Measurements from ENCODE around the gene NTM.

NTM gene

GRCh38 chr11:132234878-132235277 lies 864.5 kb downstream of the NTM start:
- DNase-seq = peak in 1 of 56 donors; percentile 19

- no peak for DNase-seq
Observed at GRCh38 chr11:132237781-132238180, 867.4 kb downstream of the NTM start.

GRCh38 chr11:132238331-132238866 lies 868.0 kb downstream of the NTM start:
- DNase-seq = no peak

- no peak for DNase-seq
Observed at GRCh38 chr11:132240374-132240773, 870.0 kb downstream of the NTM start.

DNA sequence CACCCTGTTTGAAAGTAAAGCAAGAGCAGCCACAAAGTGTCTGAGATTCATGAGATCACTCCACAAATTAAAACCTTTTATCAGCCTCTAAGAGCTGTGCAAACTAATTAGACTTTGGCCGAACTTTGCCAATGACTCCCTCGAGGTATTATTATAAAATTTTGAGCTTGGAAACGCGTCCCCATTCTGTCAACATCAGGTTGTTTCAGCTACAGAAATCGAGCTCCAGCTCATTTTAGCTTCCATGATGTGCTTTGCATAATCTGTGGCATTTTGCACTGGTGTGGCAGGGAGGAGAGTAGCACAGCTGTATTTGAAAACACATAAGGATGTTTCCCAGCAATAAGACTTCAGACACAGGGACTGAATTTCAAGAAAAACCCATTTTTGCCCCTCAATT lies 872.2 kb downstream of the NTM start:
- DNase-seq = no peak

DNA sequence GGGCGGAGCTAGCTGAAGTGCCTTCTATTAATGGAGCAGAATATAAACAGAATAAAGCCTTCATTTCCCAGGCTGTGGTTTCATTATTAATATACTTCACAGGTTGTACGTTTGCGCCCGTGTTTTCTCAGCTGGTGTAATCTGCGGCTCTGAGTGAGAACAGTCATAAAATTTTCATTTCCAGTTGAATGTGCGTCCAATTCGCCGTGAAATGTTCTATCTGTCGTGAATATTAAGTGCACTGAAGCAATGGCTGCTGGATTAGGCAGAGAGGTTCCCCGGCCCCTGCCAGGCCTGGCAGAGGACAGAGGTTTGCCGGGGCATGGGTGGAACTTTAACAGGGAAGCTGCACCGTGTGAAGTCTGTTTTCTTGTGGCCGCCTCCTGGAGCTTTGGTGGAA lies 874.4 kb downstream of the NTM start:
- DNase-seq = peak in 1 of 56 donors; percentile 20

GRCh38 chr11:132245403-132246385 lies 875.3 kb downstream of the NTM start:
- peak in 24 of 56 donors; percentile 9 to 71 (median 32) for DNase-seq

GRCh38 chr11:132248580-132248979 lies 878.2 kb downstream of the NTM start:
- DNase-seq = peak in 15 of 56 donors; percentile 14 to 66 (median 34)

- DNase-seq = no peak
Observed at GRCh38 chr11:132249256-132249655, 878.8 kb downstream of the NTM start.

- DNase-seq = no peak
Observed at GRCh38 chr11:132251061-132251460, 880.6 kb downstream of the NTM start.

GRCh38 chr11:132253469-132254264 lies 883.3 kb downstream of the NTM start:
- no peak for DNase-seq

DNA sequence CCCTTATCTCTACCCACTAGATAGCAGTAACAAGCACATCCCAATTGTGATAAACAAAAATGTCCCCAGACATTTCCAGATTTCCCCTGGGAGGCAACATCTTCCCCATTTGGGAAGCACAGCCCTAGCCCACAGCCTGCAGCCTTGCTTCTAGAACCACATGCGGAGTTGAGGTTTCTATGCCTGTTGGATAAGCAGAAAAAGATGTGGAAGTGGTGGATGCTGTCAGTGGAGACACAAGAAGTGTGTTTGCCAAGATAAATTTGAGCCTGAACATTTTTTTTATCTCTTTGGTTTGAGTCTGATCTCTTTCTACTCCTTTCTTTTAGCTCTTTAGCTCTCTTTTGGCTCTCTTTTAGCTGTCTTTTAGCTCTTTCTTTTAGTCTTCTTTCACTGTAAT lies 884.5 kb downstream of the NTM start:
- no peak for DNase-seq

GRCh38 chr11:132256528-132257279 lies 886.3 kb downstream of the NTM start:
- DNase-seq = peak in 2 of 56 donors; percentile 22 to 26

- DNase-seq = no peak
Observed at GRCh38 chr11:132257871-132258270, 887.5 kb downstream of the NTM start.

- no peak for DNase-seq
Observed at GRCh38 chr11:132258875-132259274, 888.5 kb downstream of the NTM start.

GRCh38 chr11:132260636-132261035 lies 890.2 kb downstream of the NTM start:
- DNase-seq = no peak

GRCh38 chr11:132263241-132263640 lies 892.8 kb downstream of the NTM start:
- no peak for DNase-seq

DNA sequence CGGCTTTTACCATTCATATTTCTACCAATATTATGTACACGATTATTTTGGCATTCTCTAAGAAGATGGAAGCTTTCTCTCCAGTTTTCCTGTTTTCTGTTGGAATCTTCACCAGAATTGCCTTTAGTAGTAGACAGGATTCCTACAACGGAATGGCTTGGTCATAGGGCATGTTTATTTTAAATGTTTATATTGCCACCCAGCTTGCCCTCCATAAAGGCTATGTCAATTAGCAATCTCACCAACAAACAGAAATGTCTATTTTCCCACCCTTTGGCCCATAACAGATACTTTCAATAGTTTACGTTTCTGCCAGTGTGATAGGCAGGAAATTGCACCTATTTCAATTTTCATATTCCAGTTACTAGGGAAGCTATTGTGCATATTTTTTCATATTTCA lies 893.5 kb downstream of the NTM start:
- no peak for DNase-seq

DNA sequence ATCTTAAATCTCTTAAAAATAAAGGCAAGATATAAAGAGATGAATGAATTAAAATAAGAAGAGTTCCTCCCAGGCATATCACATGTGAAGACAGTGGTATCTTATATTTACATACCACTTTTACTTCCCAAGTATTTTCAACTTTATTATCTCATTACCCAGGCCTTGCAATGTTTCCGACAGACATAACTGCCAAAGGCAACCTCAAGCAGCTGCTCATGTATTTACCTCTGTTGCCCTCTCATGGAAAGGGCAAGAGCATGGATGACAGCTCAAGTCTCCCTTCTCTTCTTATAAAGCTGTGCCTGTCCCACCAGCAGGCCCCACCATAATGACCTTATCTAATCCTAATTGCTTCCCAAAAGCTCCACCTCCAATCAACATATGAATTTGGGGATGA lies 894.2 kb downstream of the NTM start:
- no peak for DNase-seq

GRCh38 chr11:132278801-132279574 lies 908.6 kb downstream of the NTM start:
- DNase-seq = peak in 2 of 56 donors; percentile 12 to 14

All from amygdala (tissue), 56 donors.